Measurements from ENCODE around the gene ELP1. TPM values are rescaled to one million over a fixed set of nuclear protein-coding genes. Genes with fewer than 3 reads are reported as not detected.
"Not testable (repeated sequence)": the region's sequence is repeated elsewhere in the genome, so short reads cannot be mapped to it uniquely, and the experiment has no call there.

The ELP1 gene
- total and polyA plus RNA-seq, 3 donors from 2014 or later = 20.8 to 36.6 (median 32.7) TPM

GRCh38 chr9:108845507-108845906, 88.4 kb downstream of the ELP1 start:
- TF ChIP-seq POLR2A (IDR thresholded peaks at IDR 0.05) (no peak), CTCF (IDR thresholded peaks at IDR 0.05) (no peak)
- DNase-seq = no peak
- Histone ChIP-seq H3K4me3 (no peak overlapping the region), H3K9me3 (no peaks in the 10 kb centered on the region), H3K4me1 (no peaks in the 10 kb centered on the region), H3K27ac (no peak overlapping the region), H3K27me3 (no peaks in the 10 kb centered on the region), H3K36me3 (ENCODE audit: low read depth, missing control alignments) (no peaks in the 10 kb centered on the region)
- intact Hi-C loops (cut with DNase I; ENCODE audit: low total_unique reads) = no loop called here
- WGBS, 2 donors = 71 to 81% methylated on average over 5 of the region's 5 CpGs

- no peaks in the 10 kb centered on the region for H3K27me3 ChIP-seq
- H3K4me3 ChIP-seq = no peak overlapping the region
- no peaks in the 10 kb centered on the region for H3K4me1 ChIP-seq
- no peaks in the 10 kb centered on the region for H3K36me3 ChIP-seq (ENCODE audit: low read depth, missing control alignments)
- WGBS, 2 donors = 83 to 89% methylated on average over 2 of the region's 2 CpGs
- no peak overlapping the region for H3K27ac ChIP-seq
- no peaks in the 10 kb centered on the region for H3K9me3 ChIP-seq
- no peak for DNase-seq
- TF ChIP-seq CTCF (IDR thresholded peaks at IDR 0.05) = no peak
- no peak for TF ChIP-seq POLR2A (IDR thresholded peaks at IDR 0.05)
- intact Hi-C loops (cut with DNase I; ENCODE audit: low total_unique reads) = no loop called here
These were observed 89.1 kb downstream of the ELP1 start for GRCh38 chr9:108844856-108845255.

GRCh38 chr9:108844391-108844790, 89.5 kb downstream of the ELP1 start:
- DNase-seq = no peak
- H3K27me3 ChIP-seq = no peaks in the 10 kb centered on the region
- intact Hi-C loops (cut with DNase I; ENCODE audit: low total_unique reads) = no loop called here
- H3K36me3 ChIP-seq (ENCODE audit: low read depth, missing control alignments) = no peaks in the 10 kb centered on the region
- 41 to 43% methylated on average over 2 of the region's 2 CpGs for WGBS, 2 donors
- H3K4me3 ChIP-seq = no peak overlapping the region
- no peaks in the 10 kb centered on the region for H3K9me3 ChIP-seq
- H3K27ac ChIP-seq = no peak overlapping the region
- H3K4me1 ChIP-seq = no peaks in the 10 kb centered on the region
- no peak for TF ChIP-seq POLR2A (IDR thresholded peaks at IDR 0.05)
- TF ChIP-seq CTCF (IDR thresholded peaks at IDR 0.05) = no peak

- Histone ChIP-seq H3K36me3 (ENCODE audit: low read depth, missing control alignments) (no peaks in the 10 kb centered on the region), H3K4me1 (no peaks in the 10 kb centered on the region), H3K27ac (no peak overlapping the region), H3K9me3 (no peaks in the 10 kb centered on the region), H3K4me3 (peak overlapping the region in 1 of 2 donors; percentile 6), H3K27me3 (no peaks in the 10 kb centered on the region)
- WGBS, 2 donors = 43 to 74% methylated on average over 16 of the region's 16 CpGs
- DNase-seq = no peak
- intact Hi-C loops (cut with DNase I; ENCODE audit: low total_unique reads) = no loop called here
- no peak for TF ChIP-seq CTCF (IDR thresholded peaks at IDR 0.05)
These were observed 91.2 kb downstream of the ELP1 start for GRCh38 chr9:108842610-108843295.

GRCh38 chr9:108839561-108839960, 94.4 kb downstream of the ELP1 start:
- H3K27ac ChIP-seq; DNase-seq; H3K27me3 ChIP-seq; H3K4me3 ChIP-seq; H3K9me3 ChIP-seq; H3K4me1 ChIP-seq; intact Hi-C loops (cut with DNase I; ENCODE audit: low total_unique reads); H3K36me3 ChIP-seq (ENCODE audit: low read depth, missing control alignments): not testable (repeated sequence)
- 78 to 95% methylated on average over 5 of the region's 5 CpGs for WGBS, 2 donors

Measured in testis (tissue), 3 donors.